Tibial artery (tissue), 4 donors: ENCODE data around the gene MSI2.

ENCODE experiments used
- DNase-seq, 2 donors: peaks; one replicate each; pipeline ENCODE4 v3.0.0-alpha.2; 2019
- H3K27ac ChIP-seq, 2 donors: fragments of 200-600 bp; sonication (generic) in 1 of 2; 1 replicate in 1 of 2; 2 replicates in 1 of 2; pipeline ENCODE4 v1.5.1; 2018 to 2019; ENCODE audit warnings: mild to moderate bottlenecking in 1 of 2
- H3K27me3 ChIP-seq, 2 donors: fragments of 200-600 bp; sonication (generic) in 1 of 2; one replicate each; pipeline versions ENCODE4 v1.5.1 to v1.6.0; 2016 to 2019
- H3K36me3 ChIP-seq, 3 donors: fragments of 200-600 bp; sonication (generic) in 2 of 3; one replicate each; pipeline ENCODE4 v1.5.1; 2016 to 2019; ENCODE audit warnings: mild to moderate bottlenecking in 2 of 3
- H3K4me1 ChIP-seq, 4 donors: fragments of 200-600 bp; sonication (generic) in 2 of 4; 1 replicate in 3 of 4; 2 replicates in 1 of 4; pipeline ENCODE4 v1.5.1; 2016 to 2019
- H3K4me3 ChIP-seq, 2 donors: fragments of 200-600 bp; sonication (generic) in 1 of 2; 1 replicate in 1 of 2; 2 replicates in 1 of 2; pipeline ENCODE4 v1.5.1; 2018 to 2019; ENCODE audit warnings: mild to moderate bottlenecking in 2 of 2
- H3K9me3 ChIP-seq, 3 donors: fragments of 200-600 bp; sonication (generic) in 1 of 3; one replicate each; pipeline ENCODE4 v1.5.1; 2016 to 2019
- intact Hi-C: fragments of 100-400 bp; cut with DNase I; formaldehyde crosslinking; loops from one replicate; pipeline ENCODE4 v1.15.0; 2023; ENCODE audit warnings: low total_unique reads
- TF ChIP-seq, protein P1 (sequence below), 2 experiments: fragments of 200-600 bp in 1 of 2; fragments of 450-650 bp in 1 of 2; IDR thresholded peaks; one replicate each; pipeline ENCODE4 v1.5.1; 2017 to 2019; ENCODE audit warnings: antibody characterized with exemption in 2 of 2, mild to moderate bottlenecking in 1 of 2, moderate library complexity in 1 of 2

Gene MSI2

DNA sequence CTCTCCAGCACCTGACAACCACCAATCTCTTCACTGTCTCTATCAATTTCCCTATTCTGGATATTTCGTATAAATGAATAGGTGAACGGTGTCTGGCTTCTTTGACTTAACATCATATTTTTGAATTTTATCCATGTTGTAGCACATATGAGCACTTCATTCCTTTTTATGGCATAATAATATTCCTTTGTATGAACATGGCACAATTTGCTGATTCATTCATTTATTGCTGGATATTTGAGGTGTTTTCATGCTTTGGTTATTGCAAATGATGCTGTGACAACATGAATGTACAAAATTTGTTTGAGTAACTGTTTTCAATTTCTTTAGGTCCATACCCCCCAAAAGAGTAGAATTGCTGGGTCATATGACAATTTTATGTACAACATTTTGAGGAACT lies 476.8 kb downstream of the MSI2 start:
- Histone ChIP-seq H3K4me3 (no peak overlapping the region), H3K36me3 (no peaks in the 10 kb centered on the region), H3K4me1 (no peaks in the 10 kb centered on the region), H3K9me3 (no peaks in the 10 kb centered on the region), H3K27ac (no peak overlapping the region), H3K27me3 (peaks cover 0 to 11% of the 10 kb centered on the region in 2 donors)
- intact Hi-C loops = no loop called here
- TF ChIP-seq, protein P1, sequence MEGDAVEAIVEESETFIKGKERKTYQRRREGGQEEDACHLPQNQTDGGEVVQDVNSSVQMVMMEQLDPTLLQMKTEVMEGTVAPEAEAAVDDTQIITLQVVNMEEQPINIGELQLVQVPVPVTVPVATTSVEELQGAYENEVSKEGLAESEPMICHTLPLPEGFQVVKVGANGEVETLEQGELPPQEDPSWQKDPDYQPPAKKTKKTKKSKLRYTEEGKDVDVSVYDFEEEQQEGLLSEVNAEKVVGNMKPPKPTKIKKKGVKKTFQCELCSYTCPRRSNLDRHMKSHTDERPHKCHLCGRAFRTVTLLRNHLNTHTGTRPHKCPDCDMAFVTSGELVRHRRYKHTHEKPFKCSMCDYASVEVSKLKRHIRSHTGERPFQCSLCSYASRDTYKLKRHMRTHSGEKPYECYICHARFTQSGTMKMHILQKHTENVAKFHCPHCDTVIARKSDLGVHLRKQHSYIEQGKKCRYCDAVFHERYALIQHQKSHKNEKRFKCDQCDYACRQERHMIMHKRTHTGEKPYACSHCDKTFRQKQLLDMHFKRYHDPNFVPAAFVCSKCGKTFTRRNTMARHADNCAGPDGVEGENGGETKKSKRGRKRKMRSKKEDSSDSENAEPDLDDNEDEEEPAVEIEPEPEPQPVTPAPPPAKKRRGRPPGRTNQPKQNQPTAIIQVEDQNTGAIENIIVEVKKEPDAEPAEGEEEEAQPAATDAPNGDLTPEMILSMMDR (IDR thresholded peaks at IDR 0.05) = no peak
- no peak for DNase-seq
